ENCODE results near the gene CNTNAP2.

Gene CNTNAP2

GRCh38 chr7:146728141-146728540 is 611.5 kb downstream of the CNTNAP2 start:
- Histone ChIP-seq H3K27me3 (ENCODE audit: insufficient read depth, low read length, poor library complexity) (no peaks in the 10 kb centered on the region), H3K27ac (ENCODE audit: low read length) (no peak overlapping the region), H4K20me1 (ENCODE audit: insufficient read depth, low read length) (no peaks in the 10 kb centered on the region), H3K36me3 (ENCODE audit: insufficient read depth, low read length) (no peaks in the 10 kb centered on the region), H3K4me2 (ENCODE audit: insufficient read depth, low read length) (no peak overlapping the region), H3K9ac (ENCODE audit: low read depth, low read length) (no peak overlapping the region), H3K4me1 (ENCODE audit: insufficient read depth, low read length) (no peaks in the 10 kb centered on the region), H3K9me3 (ENCODE audit: insufficient read depth, low read length, severe bottlenecking) (no peaks in the 10 kb centered on the region), H3K79me2 (ENCODE audit: insufficient read depth, low read length) (no peaks in the 10 kb centered on the region), H2AFZ (ENCODE audit: low read depth, low read length) (no peak overlapping the region), H3K4me3 (ENCODE audit: low read depth in 1 of 2, low read length in 2 of 2) (no peak overlapping the region)
- TF ChIP-seq EZH2 (IDR thresholded peaks at IDR 0.05; ENCODE audit: borderline replicate concordance, low read depth, low read length, severe bottlenecking) (no peak), CTCF (IDR thresholded peaks at IDR 0.05; ENCODE audit: borderline replicate concordance, extremely low read depth, low read length, poor library complexity, severe bottlenecking) (no peak)
- DNase-seq (no peak), ATAC-seq (ENCODE audit: insufficient read depth, low read depth) (no peak)

DNA sequence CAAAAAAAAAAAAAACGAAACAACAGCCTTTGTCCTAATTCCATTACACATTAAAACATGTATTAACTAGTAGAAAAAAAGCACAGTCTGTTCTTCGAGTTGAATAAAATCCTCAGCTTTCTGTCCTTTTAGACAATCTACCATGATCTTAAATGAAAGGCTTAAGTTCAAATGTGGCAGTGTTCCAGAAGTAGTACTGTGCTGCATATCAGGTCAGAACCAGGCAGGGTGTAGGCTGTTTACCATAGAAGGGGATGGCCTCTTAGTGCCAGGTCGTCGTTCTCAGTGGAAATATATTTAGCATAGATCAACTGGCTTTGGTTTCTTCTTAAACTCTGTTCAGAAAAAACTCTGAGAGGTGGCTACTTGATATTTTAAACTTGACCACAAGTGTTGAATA is 612.0 kb downstream of the CNTNAP2 start:
- TF ChIP-seq CTCF (IDR thresholded peaks at IDR 0.05; ENCODE audit: borderline replicate concordance, extremely low read depth, low read length, poor library complexity, severe bottlenecking) (no peak), EZH2 (IDR thresholded peaks at IDR 0.05; ENCODE audit: borderline replicate concordance, low read depth, low read length, severe bottlenecking) (no peak)
- no peak for ATAC-seq (ENCODE audit: insufficient read depth, low read depth)
- H3K9me3 ChIP-seq (ENCODE audit: insufficient read depth, low read length, severe bottlenecking) = no peaks in the 10 kb centered on the region

DNA sequence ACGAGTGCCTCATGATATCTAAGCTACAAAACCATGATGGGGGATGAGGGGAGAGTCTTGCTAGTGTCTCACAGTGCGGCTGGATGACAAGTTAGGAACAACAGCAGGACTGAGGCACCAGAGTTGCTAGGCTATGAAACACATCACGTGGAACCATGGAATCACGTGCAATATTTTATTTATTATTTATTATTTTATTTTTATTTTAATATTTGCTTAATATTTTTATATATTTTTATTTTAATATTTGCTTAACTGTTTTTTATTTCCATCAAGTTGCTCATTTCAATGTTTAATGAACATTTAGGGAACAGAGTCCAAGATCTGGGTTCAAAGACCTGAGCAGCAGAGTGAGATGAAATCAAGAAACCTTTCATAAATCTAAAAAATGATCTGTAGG is 614.6 kb downstream of the CNTNAP2 start:
- Histone ChIP-seq H3K36me3 (ENCODE audit: insufficient read depth, low read length) (no peaks in the 10 kb centered on the region), H3K79me2 (ENCODE audit: insufficient read depth, low read length) (no peaks in the 10 kb centered on the region), H3K27me3 (ENCODE audit: insufficient read depth, low read length, poor library complexity) (no peaks in the 10 kb centered on the region), H3K4me3 (ENCODE audit: low read depth in 1 of 2, low read length in 2 of 2) (no peak overlapping the region), H3K9ac (ENCODE audit: low read depth, low read length) (no peak overlapping the region), H4K20me1 (ENCODE audit: insufficient read depth, low read length) (no peaks in the 10 kb centered on the region), H2AFZ (ENCODE audit: low read depth, low read length) (no peak overlapping the region), H3K4me2 (ENCODE audit: insufficient read depth, low read length) (no peak overlapping the region), H3K9me3 (ENCODE audit: insufficient read depth, low read length, severe bottlenecking) (no peaks in the 10 kb centered on the region), H3K27ac (ENCODE audit: low read length) (no peak overlapping the region), H3K4me1 (ENCODE audit: insufficient read depth, low read length) (no peaks in the 10 kb centered on the region)
- TF ChIP-seq CTCF (IDR thresholded peaks at IDR 0.05; ENCODE audit: borderline replicate concordance, extremely low read depth, low read length, poor library complexity, severe bottlenecking) (no peak), EZH2 (IDR thresholded peaks at IDR 0.05; ENCODE audit: borderline replicate concordance, low read depth, low read length, severe bottlenecking) (no peak)
- DNase-seq (no peak), ATAC-seq (ENCODE audit: insufficient read depth, low read depth) (no peak)

More for the DNA sequence above, 612.0 kb downstream of the CNTNAP2 start:
- Histone ChIP-seq H3K79me2 (ENCODE audit: insufficient read depth, low read length) (no peaks in the 10 kb centered on the region), H3K4me3 (ENCODE audit: low read depth in 1 of 2, low read length in 2 of 2) (no peak overlapping the region), H3K9ac (ENCODE audit: low read depth, low read length) (no peak overlapping the region), H3K4me2 (ENCODE audit: insufficient read depth, low read length) (no peak overlapping the region), H2AFZ (ENCODE audit: low read depth, low read length) (no peak overlapping the region), H3K27me3 (ENCODE audit: insufficient read depth, low read length, poor library complexity) (no peaks in the 10 kb centered on the region), H3K36me3 (ENCODE audit: insufficient read depth, low read length) (no peaks in the 10 kb centered on the region), H4K20me1 (ENCODE audit: insufficient read depth, low read length) (no peaks in the 10 kb centered on the region), H3K4me1 (ENCODE audit: insufficient read depth, low read length) (no peaks in the 10 kb centered on the region), H3K27ac (ENCODE audit: low read length) (no peak overlapping the region)
- DNase-seq = no peak

DNA sequence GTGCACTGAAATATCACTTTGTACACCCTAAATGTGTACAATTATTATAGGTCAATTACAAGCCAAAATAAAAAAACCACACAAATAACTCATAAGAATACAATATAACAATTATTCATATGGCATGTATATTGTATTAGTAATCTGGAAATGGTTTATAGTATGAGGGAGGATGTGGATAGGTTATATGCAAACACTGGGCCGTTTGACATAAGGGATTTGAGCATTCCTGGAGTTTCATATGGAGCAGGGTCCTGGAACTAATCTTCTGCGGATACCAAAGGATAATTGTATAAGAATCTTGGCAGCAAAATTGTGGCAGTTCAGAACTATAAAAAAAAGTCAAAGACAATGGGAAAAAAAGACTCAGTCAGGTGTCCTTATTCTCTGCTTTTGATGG is 619.4 kb downstream of the CNTNAP2 start:
- Histone ChIP-seq H3K27ac (ENCODE audit: low read length) (no peak overlapping the region), H3K79me2 (ENCODE audit: insufficient read depth, low read length) (no peaks in the 10 kb centered on the region), H3K4me1 (ENCODE audit: insufficient read depth, low read length) (no peaks in the 10 kb centered on the region), H3K36me3 (ENCODE audit: insufficient read depth, low read length) (no peaks in the 10 kb centered on the region), H3K4me2 (ENCODE audit: insufficient read depth, low read length) (no peak overlapping the region), H4K20me1 (ENCODE audit: insufficient read depth, low read length) (no peaks in the 10 kb centered on the region), H3K27me3 (ENCODE audit: insufficient read depth, low read length, poor library complexity) (no peaks in the 10 kb centered on the region), H3K9ac (ENCODE audit: low read depth, low read length) (no peak overlapping the region), H3K4me3 (ENCODE audit: low read depth in 1 of 2, low read length in 2 of 2) (no peak overlapping the region), H3K9me3 (ENCODE audit: insufficient read depth, low read length, severe bottlenecking) (peaks cover 9% of the 10 kb centered on the region), H2AFZ (ENCODE audit: low read depth, low read length) (no peak overlapping the region)
- no peak for TF ChIP-seq CTCF (IDR thresholded peaks at IDR 0.05; ENCODE audit: borderline replicate concordance, extremely low read depth, low read length, poor library complexity, severe bottlenecking)
- TF ChIP-seq EZH2 (IDR thresholded peaks at IDR 0.05; ENCODE audit: borderline replicate concordance, low read depth, low read length, severe bottlenecking) = no peak
- ATAC-seq (ENCODE audit: insufficient read depth, low read depth) (no peak), DNase-seq (no peak)
